DMS53 (cell line): Measurements from ENCODE around the gene HSD17B14.
"Not testable (repeated sequence)": the region's sequence is repeated elsewhere in the genome, so short reads cannot be mapped to it uniquely, and the experiment has no call there.

ENCODE experiments used
- DNase-seq: peaks from one replicate; lab custom pipeline; 2025; lab: John Stamatoyannopoulos, UW

Gene HSD17B14

GRCh38 chr19:48867123-48867745 lies 30.9 kb upstream of the HSD17B14 start:
- no peak for DNase-seq

- no peak for DNase-seq
These were observed 30.4 kb upstream of the HSD17B14 start for GRCh38 chr19:48866692-48867091.

- peak; percentile 36 for DNase-seq
These were observed 26.5 kb upstream of the HSD17B14 start for GRCh38 chr19:48862827-48863226.

GRCh38 chr19:48861313-48861712 lies 25.0 kb upstream of the HSD17B14 start:
- DNase-seq = no peak

GRCh38 chr19:48859711-48860572 lies 23.7 kb upstream of the HSD17B14 start:
- DNase-seq = no peak

GRCh38 chr19:48858984-48859710 lies 22.9 kb upstream of the HSD17B14 start:
- peak; percentile 21 for DNase-seq

- no peak for DNase-seq
These were observed 20.6 kb upstream of the HSD17B14 start for GRCh38 chr19:48856921-48857320.

GRCh38 chr19:48854103-48854502 lies 17.8 kb upstream of the HSD17B14 start:
- no peak for DNase-seq

- no peak for DNase-seq
These were observed 17.2 kb upstream of the HSD17B14 start for GRCh38 chr19:48853483-48853882.

GRCh38 chr19:48852292-48852691 lies 16.0 kb upstream of the HSD17B14 start:
- no peak for DNase-seq

- DNase-seq = not testable (repeated sequence)
These were observed 10.4 kb upstream of the HSD17B14 start for GRCh38 chr19:48846659-48847058.

- DNase-seq = no peak
These were observed 9.1 kb upstream of the HSD17B14 start for GRCh38 chr19:48845384-48845783.

GRCh38 chr19:48844472-48844871 lies 8.2 kb upstream of the HSD17B14 start:
- peak; percentile 79 for DNase-seq

GRCh38 chr19:48842789-48843162 lies 6.5 kb upstream of the HSD17B14 start:
- peak; percentile 74 for DNase-seq

- DNase-seq = no peak
These were observed 5.3 kb upstream of the HSD17B14 start for GRCh38 chr19:48841571-48841970.

- no peak for DNase-seq
These were observed 4.8 kb upstream of the HSD17B14 start for GRCh38 chr19:48841047-48841446.

GRCh38 chr19:48837687-48838086 lies 1.4 kb upstream of the HSD17B14 start:
- no peak for DNase-seq

GRCh38 chr19:48837051-48837524 lies 797 bp upstream of the HSD17B14 start:
- DNase-seq = peak; percentile 89

- DNase-seq = peak; percentile 96
These were observed 580 bp downstream of the HSD17B14 start for GRCh38 chr19:48835734-48836088.

GRCh38 chr19:48833977-48834376 lies 2.3 kb downstream of the HSD17B14 start:
- peak; percentile 33 for DNase-seq

- DNase-seq = no peak
These were observed 3.2 kb downstream of the HSD17B14 start for GRCh38 chr19:48833049-48833448.

GRCh38 chr19:48830965-48831364 lies 5.3 kb downstream of the HSD17B14 start:
- no peak for DNase-seq

- DNase-seq = no peak
These were observed 6.2 kb downstream of the HSD17B14 start for GRCh38 chr19:48830088-48830487.
